NAMALWA (cell line): ENCODE measurements around the gene HLA-G.

ENCODE experiments used
- DNase-seq: peaks from one replicate; pipeline ENCODE4 v3.0.0-alpha.2; 2015; ENCODE audit warnings: low spot score

Gene HLA-G

GRCh38 chr6:29818892-29819291 lies 8.7 kb upstream of the HLA-G start:
- DNase-seq = no peak

DNA sequence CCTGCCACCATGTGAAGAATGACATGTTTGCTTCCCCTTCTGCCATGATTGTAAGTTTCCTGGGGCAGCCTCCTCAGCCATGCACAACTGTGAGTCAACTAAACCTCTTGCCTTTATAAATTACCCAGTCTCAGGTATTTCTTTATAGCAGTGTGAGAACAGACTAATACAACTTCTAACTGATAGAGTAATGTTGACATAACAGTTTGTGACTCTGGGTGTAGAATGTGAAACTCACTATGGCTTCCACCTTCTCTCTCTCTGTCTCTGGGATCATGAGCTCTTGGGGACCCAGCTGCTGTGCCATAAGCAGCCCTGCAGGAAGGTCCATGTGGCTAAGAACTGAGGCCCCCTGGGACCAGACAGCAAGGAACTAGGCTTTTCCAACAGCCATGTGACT lies 3.5 kb upstream of the HLA-G start:
- no peak for DNase-seq

GRCh38 chr6:29825848-29826247 lies 1.8 kb upstream of the HLA-G start:
- DNase-seq = no peak

DNA sequence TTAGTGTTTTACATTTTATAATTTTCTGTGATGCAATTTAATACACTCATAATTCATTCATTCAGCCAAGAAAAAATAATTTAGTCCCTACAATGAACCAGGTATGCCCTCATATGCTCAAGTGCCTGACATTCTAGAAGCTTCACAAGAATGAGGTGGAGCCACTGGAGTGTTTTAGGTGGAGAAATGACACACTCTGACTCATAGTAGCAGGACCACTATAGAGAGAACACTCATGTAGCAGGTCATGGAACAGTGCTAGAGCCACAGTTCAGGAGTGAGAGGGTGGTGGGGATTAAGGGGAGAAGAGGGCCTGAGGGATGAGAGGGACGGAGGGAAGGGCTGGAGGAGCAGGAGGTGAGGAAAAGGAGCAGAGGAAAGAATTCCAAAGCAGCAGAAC lies 1.4 kb upstream of the HLA-G start:
- no peak for DNase-seq

- DNase-seq = no peak
Observed at GRCh38 chr6:29828471-29828797, 809 bp downstream of the HLA-G start.

DNA sequence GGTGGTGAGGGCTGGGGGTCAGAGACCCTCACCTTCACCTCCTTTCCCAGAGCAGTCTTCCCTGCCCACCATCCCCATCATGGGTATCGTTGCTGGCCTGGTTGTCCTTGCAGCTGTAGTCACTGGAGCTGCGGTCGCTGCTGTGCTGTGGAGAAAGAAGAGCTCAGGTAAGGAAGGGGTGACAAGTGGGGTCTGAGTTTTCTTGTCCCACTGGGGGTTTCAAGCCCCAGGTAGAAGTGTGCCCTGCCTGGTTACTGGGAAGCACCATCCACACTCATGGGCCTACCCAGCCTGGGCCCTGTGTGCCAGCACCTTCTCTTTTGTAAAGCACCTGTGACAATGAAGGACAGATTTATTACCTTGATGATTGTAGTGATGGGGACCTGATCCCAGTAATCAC lies 2.1 kb downstream of the HLA-G start:
- DNase-seq = no peak

DNA sequence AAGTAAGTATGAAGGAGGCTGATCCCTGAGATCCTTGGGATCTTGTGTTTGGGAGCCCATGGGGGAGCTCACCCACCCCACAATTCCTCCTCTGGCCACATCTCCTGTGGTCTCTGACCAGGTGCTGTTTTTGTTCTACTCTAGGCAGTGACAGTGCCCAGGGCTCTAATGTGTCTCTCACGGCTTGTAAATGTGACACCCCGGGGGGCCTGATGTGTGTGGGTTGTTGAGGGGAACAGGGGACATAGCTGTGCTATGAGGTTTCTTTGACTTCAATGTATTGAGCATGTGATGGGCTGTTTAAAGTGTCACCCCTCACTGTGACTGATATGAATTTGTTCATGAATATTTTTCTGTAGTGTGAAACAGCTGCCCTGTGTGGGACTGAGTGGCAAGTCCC lies 2.8 kb downstream of the HLA-G start:
- no peak for DNase-seq

- DNase-seq = no peak
Observed at GRCh38 chr6:29831776-29832175, 4.2 kb downstream of the HLA-G start.

DNA sequence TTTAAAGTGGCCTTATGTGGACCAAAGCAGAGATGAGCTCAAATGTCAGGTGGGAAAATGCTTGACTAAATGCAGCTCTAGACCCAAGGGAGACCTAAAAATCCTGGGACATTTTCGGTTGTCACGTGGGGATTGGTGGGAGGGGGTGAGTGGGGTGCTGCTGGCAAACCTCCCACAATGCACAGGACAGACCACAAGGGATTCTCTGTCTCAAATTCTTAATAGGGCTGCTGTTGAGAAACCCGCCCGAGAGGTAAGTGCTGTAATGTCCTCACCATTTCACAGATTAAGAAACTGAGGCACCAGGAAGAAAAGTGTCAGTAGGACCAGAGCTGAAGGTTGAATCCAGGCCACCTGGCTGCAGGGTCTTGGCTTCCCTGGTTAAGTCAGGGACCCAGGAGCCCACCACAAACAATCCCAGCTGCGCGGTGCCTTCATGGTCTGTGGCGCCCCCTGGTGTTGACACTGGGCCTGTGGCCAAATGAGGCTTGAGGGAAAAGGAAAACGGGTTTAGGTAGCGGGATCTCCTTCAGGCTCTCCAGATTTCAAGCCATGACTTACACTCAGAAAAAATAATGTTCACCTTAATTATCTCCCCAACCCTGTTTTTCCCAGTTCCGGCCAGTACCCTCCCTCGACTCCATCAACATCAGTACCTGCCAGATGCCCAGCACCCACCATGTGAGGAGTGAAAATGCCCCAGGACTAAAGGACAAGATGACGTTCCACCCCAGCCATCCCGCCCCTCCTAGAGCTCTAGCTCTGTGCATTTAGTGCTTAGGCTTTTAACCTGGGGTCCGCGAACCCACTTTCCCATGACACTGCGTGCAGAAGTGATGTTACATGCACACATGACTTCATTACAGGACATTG lies 7.2 kb downstream of the HLA-G start:
- DNase-seq = peak; percentile 47

GRCh38 chr6:29839917-29840316 lies 12.3 kb downstream of the HLA-G start:
- DNase-seq = no peak

GRCh38 chr6:29841030-29841429 lies 13.4 kb downstream of the HLA-G start:
- DNase-seq = no peak

GRCh38 chr6:29845405-29846006 lies 17.9 kb downstream of the HLA-G start:
- DNase-seq = no peak

DNA sequence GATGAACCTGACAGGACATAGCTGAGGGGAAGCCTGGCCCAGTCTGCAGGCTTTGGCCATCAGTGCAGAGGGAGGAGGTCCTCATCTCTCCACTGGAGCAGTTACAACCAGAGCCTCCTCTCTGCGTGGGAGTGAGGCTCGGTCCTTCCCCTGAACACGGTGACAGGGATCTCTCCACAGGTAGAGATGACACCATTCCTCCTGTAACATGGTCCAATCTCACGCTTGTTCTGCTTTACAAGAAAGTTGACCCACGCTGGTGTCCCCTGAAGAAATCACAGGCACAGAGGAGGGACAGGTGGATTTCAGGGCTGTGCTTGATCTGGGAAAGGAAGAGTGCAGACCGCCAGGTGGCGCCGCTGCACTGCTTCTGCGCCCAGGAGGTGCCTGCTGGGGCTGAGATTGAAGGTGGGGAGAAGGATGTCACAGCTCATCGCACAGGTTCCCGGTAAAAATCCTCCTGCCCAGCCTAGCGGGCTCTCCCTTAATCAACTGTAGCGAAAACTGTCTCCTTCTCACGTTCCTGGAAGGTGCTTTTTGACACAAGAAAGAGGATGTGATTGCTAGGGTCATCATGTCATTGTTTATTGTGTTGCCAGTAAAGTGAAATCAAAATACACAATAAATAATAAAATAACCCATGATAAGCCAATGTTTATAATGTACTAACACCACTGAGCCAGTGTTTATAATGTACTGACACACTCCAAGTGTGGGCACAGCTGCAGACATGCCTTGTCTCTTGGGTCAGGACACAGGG lies 20.4 kb downstream of the HLA-G start:
- DNase-seq = peak; percentile 72

- no peak for DNase-seq
Observed at GRCh38 chr6:29850011-29850553, 22.5 kb downstream of the HLA-G start.

GRCh38 chr6:29851190-29851589 lies 23.6 kb downstream of the HLA-G start:
- no peak for DNase-seq

DNA sequence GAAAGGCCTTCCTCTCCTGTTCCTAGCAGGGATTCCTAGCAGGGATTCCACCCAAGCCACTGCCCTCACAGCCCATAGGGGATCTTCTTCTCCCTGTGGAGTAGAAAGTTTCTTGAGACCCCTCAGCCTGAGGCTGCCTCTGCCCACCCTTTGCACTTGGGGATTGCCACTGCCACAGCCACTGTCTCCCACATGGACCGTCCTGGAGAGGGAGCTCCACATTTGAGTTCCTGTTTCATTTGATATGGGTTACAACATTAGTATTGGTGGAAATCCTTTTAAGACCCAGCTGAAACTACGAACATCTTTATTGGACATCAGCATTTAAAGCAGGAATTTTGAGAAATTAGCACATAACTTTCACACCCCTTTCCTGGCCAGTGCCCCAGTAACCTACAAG lies 25.6 kb downstream of the HLA-G start:
- no peak for DNase-seq

GRCh38 chr6:29858006-29858405 lies 30.4 kb downstream of the HLA-G start:
- no peak for DNase-seq

DNA sequence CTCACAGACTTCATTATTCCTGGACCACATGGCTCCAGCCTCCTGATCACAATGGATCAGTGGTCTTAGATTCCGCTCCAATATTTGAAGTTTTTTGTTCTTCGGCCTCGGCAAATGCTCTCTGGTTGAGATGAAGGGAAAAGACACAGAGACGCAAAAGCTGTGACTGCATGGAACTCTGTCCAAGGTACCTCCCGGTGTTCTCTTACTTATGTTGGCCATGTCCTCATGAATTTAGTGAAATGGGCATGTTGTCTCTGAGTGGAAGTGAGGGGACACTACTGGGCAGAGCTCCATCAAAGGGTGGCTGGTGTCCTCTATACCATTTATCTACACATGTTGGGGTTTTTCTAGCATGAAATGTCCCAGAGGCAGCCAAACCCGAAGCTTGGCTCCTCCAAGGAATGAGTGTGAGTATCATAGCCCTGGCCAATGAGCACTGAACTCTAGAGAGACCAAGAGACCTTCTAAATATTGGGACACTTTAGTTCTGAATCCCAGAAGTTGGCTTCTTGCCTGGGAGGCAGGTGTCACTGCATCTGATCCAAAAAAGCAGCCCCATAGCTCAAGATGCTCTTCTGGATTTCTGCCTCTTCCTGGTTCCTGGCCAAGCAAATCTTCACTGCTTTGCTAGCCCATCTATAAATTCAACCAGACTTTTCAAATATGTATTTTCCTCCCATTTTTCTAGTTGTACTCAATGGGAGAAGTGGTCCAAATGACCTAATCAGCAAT lies 34.1 kb downstream of the HLA-G start:
- DNase-seq = no peak

DNA sequence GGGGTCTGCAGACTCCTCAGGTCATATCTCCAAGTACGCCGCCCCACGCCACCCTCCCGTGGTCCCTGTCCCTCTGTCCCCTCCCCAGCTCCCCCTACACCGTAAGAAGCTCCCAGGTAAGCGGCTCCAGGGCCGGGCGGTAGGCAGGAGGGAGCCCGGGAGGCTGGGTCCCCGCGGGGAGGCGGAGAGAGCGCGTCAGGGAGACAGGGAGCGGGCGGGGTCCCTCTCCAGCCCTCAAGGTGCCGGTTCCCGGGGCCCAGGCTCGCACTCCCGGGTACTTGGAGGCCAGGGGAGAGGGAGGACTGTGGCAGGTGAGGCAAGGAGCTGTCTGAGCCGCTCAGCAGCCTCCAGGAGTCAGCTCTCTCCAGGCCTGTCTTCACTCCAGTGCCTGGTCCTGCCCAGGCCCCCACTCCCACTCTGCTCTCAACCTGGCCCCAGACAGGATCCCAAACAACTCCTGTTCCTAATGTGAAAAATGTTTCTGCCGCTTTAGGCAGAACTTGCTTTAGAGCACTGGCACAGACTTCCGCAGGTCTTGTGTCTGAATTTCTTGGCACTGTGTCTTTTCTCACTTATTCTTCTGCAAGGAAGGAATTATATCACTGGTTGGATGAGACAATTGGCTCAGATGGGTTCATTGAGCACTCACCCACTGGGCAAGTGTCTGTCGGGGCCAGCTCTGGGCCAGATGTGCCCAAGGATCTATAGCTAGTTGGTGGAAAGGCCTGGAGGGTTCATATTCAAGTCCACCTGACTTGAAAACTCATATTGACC lies 36.6 kb downstream of the HLA-G start:
- no peak for DNase-seq

DNA sequence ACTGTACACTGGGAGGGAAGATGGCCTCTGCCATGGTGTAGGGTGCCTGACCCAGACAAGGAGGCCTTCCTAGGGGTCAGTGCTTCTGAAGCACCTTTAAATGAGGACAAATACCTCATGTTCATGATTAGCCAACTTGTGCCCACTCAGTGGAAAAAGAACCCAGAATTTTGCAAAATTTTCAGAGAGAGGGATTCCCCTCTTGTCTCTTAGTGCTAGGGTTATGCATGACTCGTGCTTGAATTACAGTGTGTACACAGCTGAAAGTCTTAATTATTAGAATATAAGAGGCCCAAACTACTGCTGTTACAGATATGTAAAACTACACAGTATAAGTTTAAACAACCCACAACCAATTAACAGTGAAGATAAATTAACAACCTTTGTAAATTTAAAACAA lies 38.0 kb downstream of the HLA-G start:
- DNase-seq = no peak

DNA sequence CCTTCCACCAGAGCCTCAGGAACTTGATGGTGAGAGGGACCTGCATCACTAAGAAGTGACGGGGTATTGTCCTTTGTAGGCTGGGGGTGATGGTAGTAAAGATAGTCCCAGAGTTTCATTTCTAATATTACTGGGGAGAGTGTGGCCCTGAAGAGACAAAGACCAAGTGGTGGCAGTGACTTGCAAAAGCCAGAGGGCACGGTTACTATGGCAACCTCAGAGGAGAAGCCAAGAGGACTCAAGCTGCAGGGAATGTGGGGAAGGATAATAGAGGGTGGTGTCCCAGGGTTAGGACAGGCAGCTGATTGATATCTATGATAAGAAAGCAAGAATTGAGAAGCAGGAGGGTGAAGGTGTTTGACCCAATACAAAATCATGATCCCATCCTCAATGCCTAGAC lies 42.5 kb downstream of the HLA-G start:
- DNase-seq = no peak
